ENCODE measurements around the gene MARK4. TPM values are rescaled to one million over a fixed set of nuclear protein-coding genes. Genes with fewer than 3 reads are reported as not detected.
"Not testable (repeated sequence)": the region's sequence is repeated elsewhere in the genome, so short reads cannot be mapped to it uniquely, and the experiment has no call there.

The MARK4 gene
- total RNA-seq, 1 experiment from 2014 or later, result 9.2 TPM

GRCh38 chr19:45304141-45304926 lies 53.3 kb downstream of the MARK4 start:
- no peak for DNase-seq (ENCODE audit: low read depth)

GRCh38 chr19:45305007-45305406 lies 53.9 kb downstream of the MARK4 start:
- no peak for DNase-seq (ENCODE audit: low read depth)

GRCh38 chr19:45305421-45305820 lies 54.4 kb downstream of the MARK4 start:
- DNase-seq (ENCODE audit: low read depth), result no peak

GRCh38 chr19:45306040-45306439 lies 55.0 kb downstream of the MARK4 start:
- no peak for DNase-seq (ENCODE audit: low read depth)

- no peak for DNase-seq (ENCODE audit: low read depth)
Observed at GRCh38 chr19:45306518-45307027, 55.5 kb downstream of the MARK4 start.

GRCh38 chr19:45307361-45307760 lies 56.3 kb downstream of the MARK4 start:
- DNase-seq (ENCODE audit: low read depth), result no peak

GRCh38 chr19:45309322-45309721 lies 58.3 kb downstream of the MARK4 start:
- DNase-seq (ENCODE audit: low read depth), result not testable (repeated sequence)

- no peak for DNase-seq (ENCODE audit: low read depth)
Observed at GRCh38 chr19:45311621-45312020, 60.5 kb downstream of the MARK4 start.

- not testable (repeated sequence) for DNase-seq (ENCODE audit: low read depth)
Observed at GRCh38 chr19:45312285-45312684, 61.2 kb downstream of the MARK4 start.

GRCh38 chr19:45314708-45315245 lies 63.7 kb downstream of the MARK4 start:
- DNase-seq (ENCODE audit: low read depth), result no peak

GRCh38 chr19:45315304-45315703 lies 64.2 kb downstream of the MARK4 start:
- DNase-seq (ENCODE audit: low read depth), result no peak

- no peak for DNase-seq (ENCODE audit: low read depth)
Observed at GRCh38 chr19:45320997-45321775, 70.1 kb downstream of the MARK4 start.

GRCh38 chr19:45321848-45322247 lies 70.8 kb downstream of the MARK4 start:
- no peak for DNase-seq (ENCODE audit: low read depth)

GRCh38 chr19:45322311-45322710 lies 71.2 kb downstream of the MARK4 start:
- no peak for DNase-seq (ENCODE audit: low read depth)

GRCh38 chr19:45322744-45323281 lies 71.7 kb downstream of the MARK4 start, which contains the start of gene CKM:
TSS of gene CKM (minus strand) at chr19:45322875. CDS start at chr19:45319713, 3,162 bp downstream.
- no peak for DNase-seq (ENCODE audit: low read depth)

GRCh38 chr19:45323671-45324081 lies 72.6 kb downstream of the MARK4 start:
- no peak for DNase-seq (ENCODE audit: low read depth)

GRCh38 chr19:45324349-45324907 lies 73.4 kb downstream of the MARK4 start:
- DNase-seq (ENCODE audit: low read depth), result no peak

GRCh38 chr19:45327404-45328143 lies 76.5 kb downstream of the MARK4 start:
- DNase-seq (ENCODE audit: low read depth), result no peak

- no peak for DNase-seq (ENCODE audit: low read depth)
Observed at GRCh38 chr19:45331411-45331810, 80.3 kb downstream of the MARK4 start.

- DNase-seq (ENCODE audit: low read depth), result no peak
Observed at GRCh38 chr19:45333609-45334303, 82.7 kb downstream of the MARK4 start.
